ENCODE measurements around the gene TAS2R1.

Gene TAS2R1

GRCh38 chr5:9630251-9630650 is at the start of gene TAS2R1:
TAS2R1 (minus strand) TSS chr5:9630351; CDS start chr5:9630032, 319 bp downstream.
- DNase-seq (ENCODE audit: low read depth in 2 of 2), result no peak

GRCh38 chr5:9670371-9670770 is 40.2 kb upstream of the TAS2R1 start:
- no peak for DNase-seq (ENCODE audit: low read depth in 2 of 2)

GRCh38 chr5:9667906-9668305 is 37.8 kb upstream of the TAS2R1 start:
- DNase-seq (ENCODE audit: low read depth in 2 of 2), result no peak

DNA sequence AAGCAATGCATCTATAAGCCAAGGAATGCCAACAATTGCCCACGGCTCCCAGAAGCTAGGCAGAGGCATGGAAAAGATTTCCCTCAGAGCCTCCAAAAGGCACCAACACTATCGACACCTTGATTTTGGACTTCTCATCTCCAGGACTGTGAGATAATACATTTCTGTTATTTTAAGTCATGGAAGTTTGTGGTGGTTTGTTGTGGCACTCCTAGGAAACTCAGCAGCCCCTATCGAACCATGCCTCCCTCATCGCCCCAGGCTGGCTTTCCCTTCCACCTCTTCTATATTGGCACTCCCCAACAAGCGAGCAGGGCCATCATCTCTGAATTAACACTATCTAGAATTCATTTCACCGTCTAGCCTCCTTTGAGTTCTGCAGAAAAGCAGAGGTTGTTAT is 33.7 kb upstream of the TAS2R1 start:
- DNase-seq (ENCODE audit: low read depth in 2 of 2), result no peak

GRCh38 chr5:9661316-9662015 is 31.3 kb upstream of the TAS2R1 start:
- DNase-seq (ENCODE audit: low read depth in 2 of 2), result no peak

DNA sequence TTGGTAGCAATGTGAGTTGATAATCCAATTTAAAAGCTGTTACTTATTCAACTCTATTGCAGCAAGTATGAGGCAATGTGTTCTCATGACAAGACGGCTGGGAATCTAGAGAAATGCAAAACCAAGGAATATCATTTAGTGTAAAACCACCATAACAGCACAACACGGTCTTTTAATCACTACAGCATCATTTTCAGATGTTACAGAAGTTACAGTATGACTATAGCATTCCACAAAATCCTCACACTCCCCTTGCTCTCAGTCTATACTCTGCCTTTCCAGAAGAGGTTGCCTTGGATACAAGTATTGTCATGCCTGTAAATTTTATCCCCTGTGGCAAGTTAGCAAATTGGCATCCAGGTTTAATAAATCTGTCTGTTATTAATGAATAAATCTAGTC is 28.6 kb upstream of the TAS2R1 start:
- DNase-seq (ENCODE audit: low read depth in 2 of 2), result no peak

- no peak for DNase-seq (ENCODE audit: low read depth in 2 of 2)
Measured at GRCh38 chr5:9657819-9658218, 27.7 kb upstream of the TAS2R1 start.

GRCh38 chr5:9655641-9656040 is 25.5 kb upstream of the TAS2R1 start:
- no peak for DNase-seq (ENCODE audit: low read depth in 2 of 2)

GRCh38 chr5:9654886-9655285 is 24.7 kb upstream of the TAS2R1 start:
- DNase-seq (ENCODE audit: low read depth in 2 of 2), result no peak

DNA sequence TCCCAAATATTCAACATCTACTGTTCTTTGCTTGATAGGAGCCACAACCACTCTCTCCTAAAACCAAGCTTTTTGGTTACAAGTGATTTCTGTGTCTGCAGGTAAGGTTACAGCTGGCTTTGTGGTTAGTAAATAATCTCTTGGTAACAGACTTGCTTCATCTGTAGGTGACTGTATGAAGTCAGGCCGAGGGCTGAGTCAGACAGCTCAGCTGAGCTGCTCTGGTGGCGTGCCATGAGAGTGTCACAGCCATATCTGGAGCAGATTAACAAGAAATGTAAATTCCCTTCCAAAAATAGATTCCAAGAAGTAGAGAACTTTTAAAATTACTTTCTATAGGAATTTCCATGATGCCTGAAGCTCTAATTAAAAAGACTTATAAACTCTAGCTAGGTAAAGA is 23.7 kb upstream of the TAS2R1 start:
- no peak for DNase-seq (ENCODE audit: low read depth in 2 of 2)

GRCh38 chr5:9653061-9653460 is 22.9 kb upstream of the TAS2R1 start:
- no peak for DNase-seq (ENCODE audit: low read depth in 2 of 2)

DNA sequence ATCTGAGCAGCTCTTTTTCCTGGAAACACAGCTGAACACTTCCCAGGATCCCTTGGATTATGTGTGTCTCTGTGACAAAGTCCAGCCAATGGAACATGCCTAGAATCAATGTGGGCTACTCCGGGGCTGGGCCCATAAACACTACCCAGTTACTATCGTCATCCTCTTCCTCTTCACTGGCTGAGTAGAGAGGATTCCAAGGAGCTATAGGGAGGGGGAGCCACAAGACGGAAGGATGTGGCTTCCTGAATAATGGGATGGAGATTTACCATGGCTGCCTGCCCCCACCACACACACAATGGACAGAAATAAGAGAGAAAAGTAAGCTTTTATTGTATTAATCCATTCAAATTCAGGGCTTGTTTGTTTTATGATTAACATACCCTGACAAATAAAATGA is 22.1 kb upstream of the TAS2R1 start:
- no peak for DNase-seq (ENCODE audit: low read depth in 2 of 2)

GRCh38 chr5:9646843-9647242 is 16.7 kb upstream of the TAS2R1 start:
- DNase-seq (ENCODE audit: low read depth in 2 of 2), result no peak

GRCh38 chr5:9644630-9645029 is 14.5 kb upstream of the TAS2R1 start:
- no peak for DNase-seq (ENCODE audit: low read depth in 2 of 2)

DNA sequence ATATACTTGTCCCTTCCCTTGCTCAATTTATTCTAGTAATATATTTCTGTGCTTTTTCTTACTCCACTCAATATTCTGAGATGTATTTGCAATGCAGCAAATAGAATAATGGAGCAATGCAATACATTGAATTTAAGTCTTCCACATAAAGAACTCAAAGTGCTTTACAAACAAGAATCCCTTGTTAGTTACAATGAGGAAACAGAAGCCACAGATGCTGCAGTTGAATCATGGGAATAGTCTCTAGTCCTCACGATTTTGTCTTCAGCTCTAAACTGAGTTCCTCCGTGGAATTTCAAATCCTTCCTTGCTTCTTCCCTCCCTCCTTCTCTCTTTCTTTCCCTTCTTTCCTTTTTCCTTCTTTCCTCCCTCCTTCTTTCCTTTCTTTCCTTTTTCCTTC is 12.5 kb upstream of the TAS2R1 start:
- DNase-seq (ENCODE audit: low read depth in 2 of 2), result no peak

- DNase-seq (ENCODE audit: low read depth in 2 of 2), result no peak
Measured at GRCh38 chr5:9641806-9642355, 11.7 kb upstream of the TAS2R1 start.

GRCh38 chr5:9632495-9632894 is 2.3 kb upstream of the TAS2R1 start:
- DNase-seq (ENCODE audit: low read depth in 2 of 2), result no peak

GRCh38 chr5:9627541-9627940 is 2.6 kb downstream of the TAS2R1 start:
- no peak for DNase-seq (ENCODE audit: low read depth in 2 of 2)

DNA sequence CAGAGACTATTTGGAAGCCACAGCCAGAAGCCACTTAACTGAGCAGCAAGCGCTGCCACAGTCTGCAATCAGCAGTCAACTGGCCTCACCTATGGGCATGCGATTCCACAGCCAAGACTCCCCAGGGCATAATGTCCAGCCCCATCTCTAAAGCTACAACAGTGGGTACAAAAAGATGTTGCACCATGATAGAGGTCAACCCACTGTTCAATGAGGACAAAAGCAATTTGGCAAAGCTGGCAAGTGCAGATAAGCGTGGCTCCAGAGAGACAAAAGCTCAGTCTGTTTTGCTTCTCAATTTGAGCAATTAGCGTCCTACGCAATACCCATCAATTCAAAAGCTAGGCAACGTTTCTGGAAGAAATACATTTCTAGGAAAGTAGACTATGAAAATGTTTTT is 3.2 kb downstream of the TAS2R1 start:
- DNase-seq (ENCODE audit: low read depth in 2 of 2), result no peak

DNA sequence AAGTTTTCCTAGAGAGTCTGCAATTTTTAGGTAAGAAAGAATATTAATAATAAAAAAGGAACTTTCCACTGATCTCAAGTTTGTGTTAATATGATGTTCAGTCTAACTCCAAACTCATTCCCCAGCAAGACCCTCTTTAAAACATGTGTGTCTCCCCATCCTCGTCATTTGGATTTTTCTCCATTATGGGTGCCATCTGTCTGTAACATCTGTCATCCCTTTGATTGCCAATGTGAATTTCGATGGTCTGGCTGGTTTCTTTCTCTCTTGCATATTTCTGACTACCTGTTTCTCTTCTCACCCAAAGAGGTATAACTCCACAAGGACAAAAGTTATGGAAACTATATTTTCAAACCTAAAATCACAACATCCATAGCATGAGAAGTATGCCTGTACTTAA is 4.4 kb downstream of the TAS2R1 start:
- no peak for DNase-seq (ENCODE audit: low read depth in 2 of 2)

GRCh38 chr5:9625286-9625685 is 4.9 kb downstream of the TAS2R1 start:
- DNase-seq (ENCODE audit: low read depth in 2 of 2), result no peak

DNA sequence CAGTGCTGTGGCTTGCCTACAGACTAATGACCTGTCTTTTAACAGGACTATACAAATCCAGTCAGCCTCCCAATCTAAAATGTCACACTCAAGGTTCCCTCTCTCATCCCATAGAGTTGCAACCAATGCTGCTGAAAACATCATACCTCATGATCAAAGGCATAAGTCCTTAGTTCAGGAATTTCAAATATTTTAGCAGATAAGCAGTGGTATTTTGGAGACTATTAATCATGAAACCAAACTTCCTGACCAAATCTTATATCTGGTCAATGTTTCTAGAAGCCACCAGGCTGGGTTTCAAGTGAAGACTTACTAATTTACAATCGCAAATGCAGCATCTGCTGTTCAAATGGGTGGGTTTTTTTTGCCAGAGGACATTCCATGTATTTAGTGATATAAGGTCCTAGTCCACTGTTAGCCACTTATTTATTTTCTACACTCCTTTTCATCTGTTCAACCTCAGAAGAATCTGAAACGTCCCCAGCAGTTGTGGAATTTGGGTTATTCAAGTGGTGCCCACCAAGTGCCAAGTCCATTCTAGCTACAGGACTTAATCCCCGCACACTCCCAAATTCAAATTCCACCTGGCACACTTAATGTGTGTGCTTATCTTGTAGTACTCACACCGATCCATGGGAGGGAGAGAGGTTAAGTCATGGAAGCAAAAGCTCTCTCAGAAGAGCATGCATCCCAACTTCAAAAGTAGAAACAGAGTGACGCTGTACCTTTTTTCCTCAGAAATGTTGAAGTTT is 5.8 kb downstream of the TAS2R1 start:
- DNase-seq (ENCODE audit: low read depth in 2 of 2), result no peak

DNA sequence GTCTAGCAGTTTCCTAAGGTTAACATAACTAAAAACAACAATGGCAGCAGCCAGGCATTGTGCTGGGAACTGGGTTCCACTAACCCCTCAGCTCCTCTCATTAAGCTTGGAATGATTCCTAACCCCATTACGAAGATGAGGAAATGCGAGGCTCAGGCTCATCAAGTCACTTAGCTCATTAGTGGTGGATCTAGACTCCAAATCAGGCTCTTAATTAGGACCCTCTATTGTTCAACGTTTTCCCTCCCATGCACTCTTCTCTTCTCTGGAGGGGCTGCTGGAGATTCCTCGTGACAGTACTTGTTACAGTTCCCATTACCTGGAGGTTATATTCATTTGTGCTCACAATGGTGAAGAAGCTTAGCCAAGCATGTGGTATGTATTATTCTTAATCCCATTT is 6.5 kb downstream of the TAS2R1 start:
- no peak for DNase-seq (ENCODE audit: low read depth in 2 of 2)

All from stimulated activated CD8-positive, alpha-beta memory T cell treated with anti-CD3 and anti-CD28 coated beads, Interleukin-2, amount 100 ng/mL, for 1 hour (primary cell).